Right cardiac atrium (tissue), 5 donors: ENCODE measurements around the gene METTL8. TPM values are rescaled to one million over a fixed set of nuclear protein-coding genes. Genes with fewer than 3 reads are reported as not detected.

Experiments
- ATAC-seq, 2 donors: fragments of 200-7000 bp; cut with Tn5 transposase; one replicate each; pipeline versions ENCODE4 v1.8.0 to v1.9.1; 2020; ENCODE audit warnings: moderate library complexity in 2 of 2, mild to moderate bottlenecking in 1 of 2
- DNase-seq, 3 donors: peaks; one replicate each; pipeline ENCODE4 v3.0.0-alpha.2; 2020
- H3K27ac ChIP-seq: one replicate; pipeline ENCODE4 v1.5.1; 2013; ENCODE audit warnings: mild to moderate bottlenecking, low read length, control low read depth, moderate library complexity
- H3K27me3 ChIP-seq: one replicate; pipeline ENCODE4 v1.6.1; 2013; ENCODE audit not compliant: control insufficient read depth, insufficient read depth
- H3K4me1 ChIP-seq: one replicate; pipeline ENCODE4 v1.6.1; 2013; ENCODE audit warnings: low read length; ENCODE audit not compliant: control insufficient read depth, insufficient read depth
- H3K4me3 ChIP-seq: one replicate; pipeline ENCODE4 v1.5.1; 2013; ENCODE audit warnings: low read length, control low read depth
- H3K9me3 ChIP-seq: one replicate; pipeline ENCODE4 v1.6.1; 2013; ENCODE audit warnings: low read length; ENCODE audit not compliant: control insufficient read depth
- WGBS: extraction: QIAGEN DNeasy Blood & Tissue Kit; methylation state at CpG from one replicate; pipeline ENCODE4 v1.1.7; 2013; 5-methylcytosine and 5-hydroxymethylcytosine counted together
- intact Hi-C, 4 donors: fragments of 100-400 bp; cut with DNase I; formaldehyde crosslinking; loops; one replicate each; pipeline versions ENCODE4 v1.11.0 to v1.14.0; 2022 to 2023
- polyA plus RNA-seq: library from polyadenylated mRNA; stranded (reverse); fragments of 200-250 nt; gene quantifications from one replicate; pipeline ENCODE4 v1.2.3, GENCODE V29; 2013
- total RNA-seq, 4 donors: library from RNA; stranded (reverse); fragmentation: NEBNext Ultra II Directional; extraction: Animal tissue kit (Norgen Biotek cat#: 25700); gene quantifications; one replicate each; pipeline ENCODE4 v1.2.1, GENCODE V29; 2021
- donor health status: healthy with polysubstance abuse.
- donor health status: DM: no; HTN: yes; CAD: no.
- donor health status: DM: no; HTN: no; CAD: no.
- donor health status: DM: no; HTN: yes; CAD: no; lungs with severe emphysema.
- donor health status: DM: yes; HTN: yes; CAD: no.

The METTL8 gene
- total and polyA plus RNA-seq, 5 donors: 5.3 to 16.4 (median 12.8) TPM

GRCh38 chr2:171344182-171344581, 89.6 kb downstream of the METTL8 start:
- no peak overlapping the region for H3K27ac ChIP-seq
- 97% methylated on average over 2 of the region's 2 CpGs for WGBS
- H3K9me3 ChIP-seq: no peaks in the 10 kb centered on the region
- no peak for ATAC-seq
- no peaks in the 10 kb centered on the region for H3K27me3 ChIP-seq
- no peak overlapping the region for H3K4me3 ChIP-seq
- intact Hi-C loops: no loop called here
- H3K4me1 ChIP-seq: peaks cover 3% of the 10 kb centered on the region
- no peak for DNase-seq

GRCh38 chr2:171342067-171342413, 91.8 kb downstream of the METTL8 start:
- H3K4me1 ChIP-seq: no peaks in the 10 kb centered on the region
- H3K9me3 ChIP-seq: no peaks in the 10 kb centered on the region
- no peaks in the 10 kb centered on the region for H3K27me3 ChIP-seq
- no peak overlapping the region for H3K4me3 ChIP-seq
- DNase-seq (no peak), ATAC-seq (no peak)
- intact Hi-C loops: no loop called here
- no peak overlapping the region for H3K27ac ChIP-seq
- WGBS: 32% methylated on average over 1 of the region's 1 CpG

- intact Hi-C loops: no loop called here
- no peak overlapping the region for H3K4me3 ChIP-seq
- 96% methylated on average over 7 of the region's 7 CpGs for WGBS
- DNase-seq (no peak), ATAC-seq (no peak)
- no peaks in the 10 kb centered on the region for H3K27me3 ChIP-seq
- H3K9me3 ChIP-seq: no peaks in the 10 kb centered on the region
- H3K4me1 ChIP-seq: no peaks in the 10 kb centered on the region
- no peak overlapping the region for H3K27ac ChIP-seq
These were observed 92.3 kb downstream of the METTL8 start for GRCh38 chr2:171341394-171342066.

- ATAC-seq (no peak), DNase-seq (no peak)
- H3K4me1 ChIP-seq: peaks cover 1% of the 10 kb centered on the region
- 98% methylated on average over 1 of the region's 1 CpG for WGBS
- no peaks in the 10 kb centered on the region for H3K27me3 ChIP-seq
- no peak overlapping the region for H3K4me3 ChIP-seq
- no peak overlapping the region for H3K27ac ChIP-seq
- H3K9me3 ChIP-seq: no peaks in the 10 kb centered on the region
- intact Hi-C loops: no loop called here
These were observed 98.8 kb downstream of the METTL8 start for GRCh38 chr2:171334946-171335345.

GRCh38 chr2:171334171-171334570, 99.6 kb downstream of the METTL8 start:
- ATAC-seq: no peak
- WGBS: 70% methylated on average over 2 of the region's 2 CpGs

GRCh38 chr2:171330155-171330956, 103.4 kb downstream of the METTL8 start:
- no peak for DNase-seq

More at GRCh38 chr2:171334171-171334570, 99.6 kb downstream of the METTL8 start:
- intact Hi-C loops: no loop called here
- Histone ChIP-seq H3K27ac (no peak overlapping the region), H3K27me3 (no peaks in the 10 kb centered on the region), H3K4me3 (no peak overlapping the region), H3K4me1 (peaks cover 1% of the 10 kb centered on the region), H3K9me3 (no peaks in the 10 kb centered on the region)
- no peak for DNase-seq

GRCh38 chr2:171327043-171327496, 106.7 kb downstream of the METTL8 start:
- DNase-seq (no peak), ATAC-seq (no peak)
- intact Hi-C loops: no loop called here
- Histone ChIP-seq H3K27ac (no peak overlapping the region), H3K4me3 (no peak overlapping the region), H3K4me1 (no peaks in the 10 kb centered on the region), H3K27me3 (no peaks in the 10 kb centered on the region), H3K9me3 (no peaks in the 10 kb centered on the region)
- 90% methylated on average over 4 of the region's 4 CpGs for WGBS

More at GRCh38 chr2:171330155-171330956, 103.4 kb downstream of the METTL8 start:
- H3K9me3 ChIP-seq: no peaks in the 10 kb centered on the region
- intact Hi-C loops: no loop called here
- no peaks in the 10 kb centered on the region for H3K27me3 ChIP-seq
- H3K4me3 ChIP-seq: no peak overlapping the region
- ATAC-seq: no peak
- H3K4me1 ChIP-seq: peaks cover 1% of the 10 kb centered on the region
- no peak overlapping the region for H3K27ac ChIP-seq
- 78% methylated on average over 5 of the region's 5 CpGs for WGBS

GRCh38 chr2:171325886-171326585, 107.8 kb downstream of the METTL8 start:
- WGBS: 79% methylated on average over 4 of the region's 4 CpGs
- no peak overlapping the region for H3K27ac ChIP-seq
- intact Hi-C loops: no loop called here
- H3K4me1 ChIP-seq: no peaks in the 10 kb centered on the region
- no peaks in the 10 kb centered on the region for H3K27me3 ChIP-seq
- no peak overlapping the region for H3K4me3 ChIP-seq
- no peaks in the 10 kb centered on the region for H3K9me3 ChIP-seq
- ATAC-seq (no peak), DNase-seq (no peak)

GRCh38 chr2:171323971-171324528, 109.7 kb downstream of the METTL8 start:
- no peak overlapping the region for H3K27ac ChIP-seq
- intact Hi-C loops: no loop called here
- H3K27me3 ChIP-seq: no peaks in the 10 kb centered on the region
- H3K9me3 ChIP-seq: no peaks in the 10 kb centered on the region
- 84% methylated on average over 5 of the region's 5 CpGs for WGBS
- no peak overlapping the region for H3K4me3 ChIP-seq
- H3K4me1 ChIP-seq: peaks cover 2% of the 10 kb centered on the region
- DNase-seq (no peak), ATAC-seq (no peak)

GRCh38 chr2:171322928-171323327, 110.9 kb downstream of the METTL8 start:
- ATAC-seq (no peak), DNase-seq (no peak)
- no peak overlapping the region for H3K27ac ChIP-seq
- H3K4me3 ChIP-seq: no peak overlapping the region
- intact Hi-C loops: no loop called here
- peaks cover 2% of the 10 kb centered on the region for H3K4me1 ChIP-seq
- no peaks in the 10 kb centered on the region for H3K9me3 ChIP-seq
- H3K27me3 ChIP-seq: no peaks in the 10 kb centered on the region
- 97% methylated on average over 4 of the region's 4 CpGs for WGBS

GRCh38 chr2:171320731-171321130, 113.1 kb downstream of the METTL8 start:
- H3K9me3 ChIP-seq: no peaks in the 10 kb centered on the region
- no peak overlapping the region for H3K27ac ChIP-seq
- DNase-seq (no peak), ATAC-seq (no peak)
- intact Hi-C loops: no loop called here
- H3K4me3 ChIP-seq: no peak overlapping the region
- peaks cover 2% of the 10 kb centered on the region for H3K4me1 ChIP-seq
- no peaks in the 10 kb centered on the region for H3K27me3 ChIP-seq
